Liver (tissue), 9 donors: ENCODE measurements around the gene ARHGEF19. TPM values are rescaled to one million over a fixed set of nuclear protein-coding genes. Genes with fewer than 3 reads are reported as not detected.

Experiments used
- DNase-seq: peaks from one replicate; pipeline ENCODE4 v3.0.0-alpha.2; 2017; ENCODE audit warnings: low spot score
- H3K27ac ChIP-seq, 2 donors: one replicate each; pipeline ENCODE4 v1.7.0; 2013; ENCODE audit warnings: inconsistent platforms in 2 of 2, low read length in 2 of 2, control low read depth in 1 of 2, low read depth in 1 of 2, mild to moderate bottlenecking in 1 of 2
- H3K27me3 ChIP-seq, 4 donors: one replicate each; pipeline versions ENCODE4 v1.6.1 to v1.7.0; 2013; ENCODE audit warnings: low read length in 3 of 4, inconsistent platforms in 1 of 4, mild to moderate bottlenecking in 1 of 4, moderate library complexity in 1 of 4; ENCODE audit not compliant: control insufficient read depth in 4 of 4, insufficient read depth in 4 of 4
- H3K36me3 ChIP-seq, 4 donors: one replicate each; pipeline versions ENCODE4 v1.6.1 to v1.7.0; 2013; ENCODE audit warnings: low read length in 3 of 4, mild to moderate bottlenecking in 3 of 4, low read depth in 1 of 4, moderate library complexity in 1 of 4; ENCODE audit not compliant: control insufficient read depth in 4 of 4, insufficient read depth in 3 of 4
- H3K4me1 ChIP-seq, 4 donors: one replicate each; pipeline versions ENCODE4 v1.6.1 to v1.7.0; 2013; ENCODE audit warnings: low read length in 3 of 4, mild to moderate bottlenecking in 3 of 4, moderate library complexity in 1 of 4; ENCODE audit not compliant: control insufficient read depth in 4 of 4, insufficient read depth in 4 of 4
- H3K4me3 ChIP-seq, 3 donors: one replicate each; pipeline versions ENCODE4 v1.6.1 to v1.7.0; 2013; ENCODE audit warnings: low read length in 3 of 3, control low read depth in 1 of 3, low read depth in 1 of 3, mild to moderate bottlenecking in 1 of 3
- H3K9ac ChIP-seq, 2 donors: one replicate each; pipeline ENCODE4 v1.7.0; 2013; ENCODE audit warnings: low read length in 2 of 2, mild to moderate bottlenecking in 2 of 2, moderate library complexity in 2 of 2, control low read depth in 1 of 2, low read depth in 1 of 2
- H3K9me3 ChIP-seq, 4 donors: one replicate each; pipeline versions ENCODE4 v1.6.1 to v1.7.0; 2013; ENCODE audit warnings: low read length in 3 of 4; ENCODE audit not compliant: control insufficient read depth in 4 of 4
- EGR1 ChIP-seq, 2 donors: IDR thresholded peaks; 2 replicates each; pipeline ENCODE4 v1.6.1; 2016 to 2018; ENCODE audit warnings: antibody characterized with exemption in 2 of 2, low read depth in 2 of 2
- FOXA2 ChIP-seq: IDR thresholded peaks from 2 replicates; pipeline ENCODE4 v1.6.1; 2016; ENCODE audit warnings: antibody characterized with exemption
- GABPA ChIP-seq, 2 donors: IDR thresholded peaks in 1 of 2; conservative IDR thresholded peaks in 1 of 2; 2 replicates each; pipeline ENCODE4 v1.6.1; 2016; ENCODE audit warnings: antibody characterized with exemption in 2 of 2, mild to moderate bottlenecking in 1 of 2, moderate library complexity in 1 of 2
- JUND ChIP-seq, 2 donors: IDR thresholded peaks; 2 replicates each; pipeline ENCODE4 v1.6.1; 2016; ENCODE audit warnings: antibody characterized with exemption in 2 of 2
- NR2F2 ChIP-seq: IDR thresholded peaks from 2 replicates; pipeline ENCODE4 v1.6.1; 2016; ENCODE audit warnings: antibody characterized with exemption
- RXRA ChIP-seq, 2 donors: IDR thresholded peaks; 2 replicates each; pipeline ENCODE4 v1.6.1; 2017 to 2018; ENCODE audit warnings: antibody characterized with exemption in 2 of 2, mild to moderate bottlenecking in 1 of 2
- TAF1 ChIP-seq: conservative IDR thresholded peaks from 2 replicates; pipeline ENCODE4 v1.6.1; 2016; ENCODE audit warnings: antibody characterized with exemption, mild to moderate bottlenecking
- WGBS: extraction: QIAGEN DNeasy Blood & Tissue Kit; methylation state at CpG from one replicate; pipeline ENCODE4 v1.1.7; 2013; 5-methylcytosine and 5-hydroxymethylcytosine counted together
- polyA plus RNA-seq, 2 donors: library from polyadenylated mRNA; stranded (reverse) in 1 of 2; unstranded in 1 of 2; fragments of 200-250 nt in 1 of 2; fragments of >200 nt in 1 of 2; fragmentation: Nextera tagmentation in 1 of 2; extraction: Ambion mirVana in 1 of 2; gene quantifications; one replicate each; pipeline versions ENCODE4 v1.2.1 to v1.2.3, GENCODE V29; 2013 to 2015
- total RNA-seq, 2 donors: library from RNA; depleted of rRNA; stranded (reverse); fragments of >200 nt; gene quantifications; one replicate each; pipeline ENCODE4 v1.2.3, GENCODE V29; 2014
- TF ChIP-seq, protein P1 (sequence below): IDR thresholded peaks from 2 replicates; pipeline ENCODE4 v1.6.1; 2016; ENCODE audit warnings: antibody characterized with exemption, mild to moderate bottlenecking
- TF ChIP-seq, protein P2 (sequence below): fragments of 150-350 bp; IDR thresholded peaks from 2 replicates; pipeline ENCODE4 v1.5.1; 2017; ENCODE audit warnings: improper control_type of control experiment, low read depth, low read length; ENCODE audit not compliant: missing input control
- TF ChIP-seq, protein P3 (sequence below): IDR thresholded peaks from 2 replicates; pipeline ENCODE4 v1.6.1; 2016; ENCODE audit warnings: antibody characterized with exemption
- TF ChIP-seq, protein P4 (sequence below): IDR thresholded peaks from 2 replicates; pipeline ENCODE4 v1.6.1; 2016; ENCODE audit warnings: antibody characterized with exemption
- donor health status: healthy.
- donor health status: healthy.
- donor health status: healthy.
- donor health status: healthy.
- donor health status: healthy.

Gene ARHGEF19
- total and polyA plus RNA-seq, 4 donors, result 0.79 to 3.2 (median 2.5) TPM

DNA sequence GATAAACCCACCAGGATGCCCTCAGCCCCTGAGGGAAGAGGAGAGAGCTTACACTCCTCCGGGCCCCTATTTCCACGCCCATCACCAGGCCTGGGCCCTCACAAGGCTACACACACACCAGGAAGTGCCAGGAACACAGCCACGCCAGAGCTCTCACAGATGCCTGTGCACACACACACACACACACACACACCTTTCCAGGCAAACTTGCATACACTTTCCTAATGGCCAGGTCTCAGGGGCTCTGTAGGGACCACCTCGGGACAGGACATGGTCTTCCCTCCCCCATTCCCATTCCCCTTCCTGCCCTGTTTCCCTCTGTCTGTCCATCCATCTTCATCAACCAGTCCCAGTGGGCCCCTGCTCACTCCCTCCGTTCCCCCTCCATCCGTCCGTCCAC lies 46.9 kb downstream of the ARHGEF19 start:
- H3K36me3 ChIP-seq, result no peaks in the 10 kb centered on the region
- no peak overlapping the region for H3K9ac ChIP-seq
- peaks cover 0 to 2% (median under 1%) of the 10 kb centered on the region in 4 donors for H3K4me1 ChIP-seq
- no peak overlapping the region for H3K4me3 ChIP-seq
- no peak for DNase-seq
- H3K27me3 ChIP-seq, result no peaks in the 10 kb centered on the region
- H3K9me3 ChIP-seq, result no peaks in the 10 kb centered on the region
- 81% methylated on average over 7 of the region's 7 CpGs for WGBS
- TF ChIP-seq FOXA2 (no peak), TAF1 (no peak), GABPA (IDR thresholded peaks at IDR 0.05 in 1 of 2, conservative IDR thresholded peaks at IDR 0.05 in 1 of 2) (no peak), NR2F2 (no peak), RXRA (IDR thresholded peaks at IDR 0.05) (no peak), EGR1 (IDR thresholded peaks at IDR 0.05; ENCODE audit: low read depth in 2 of 2) (no peak)
- TF ChIP-seq, protein P1, sequence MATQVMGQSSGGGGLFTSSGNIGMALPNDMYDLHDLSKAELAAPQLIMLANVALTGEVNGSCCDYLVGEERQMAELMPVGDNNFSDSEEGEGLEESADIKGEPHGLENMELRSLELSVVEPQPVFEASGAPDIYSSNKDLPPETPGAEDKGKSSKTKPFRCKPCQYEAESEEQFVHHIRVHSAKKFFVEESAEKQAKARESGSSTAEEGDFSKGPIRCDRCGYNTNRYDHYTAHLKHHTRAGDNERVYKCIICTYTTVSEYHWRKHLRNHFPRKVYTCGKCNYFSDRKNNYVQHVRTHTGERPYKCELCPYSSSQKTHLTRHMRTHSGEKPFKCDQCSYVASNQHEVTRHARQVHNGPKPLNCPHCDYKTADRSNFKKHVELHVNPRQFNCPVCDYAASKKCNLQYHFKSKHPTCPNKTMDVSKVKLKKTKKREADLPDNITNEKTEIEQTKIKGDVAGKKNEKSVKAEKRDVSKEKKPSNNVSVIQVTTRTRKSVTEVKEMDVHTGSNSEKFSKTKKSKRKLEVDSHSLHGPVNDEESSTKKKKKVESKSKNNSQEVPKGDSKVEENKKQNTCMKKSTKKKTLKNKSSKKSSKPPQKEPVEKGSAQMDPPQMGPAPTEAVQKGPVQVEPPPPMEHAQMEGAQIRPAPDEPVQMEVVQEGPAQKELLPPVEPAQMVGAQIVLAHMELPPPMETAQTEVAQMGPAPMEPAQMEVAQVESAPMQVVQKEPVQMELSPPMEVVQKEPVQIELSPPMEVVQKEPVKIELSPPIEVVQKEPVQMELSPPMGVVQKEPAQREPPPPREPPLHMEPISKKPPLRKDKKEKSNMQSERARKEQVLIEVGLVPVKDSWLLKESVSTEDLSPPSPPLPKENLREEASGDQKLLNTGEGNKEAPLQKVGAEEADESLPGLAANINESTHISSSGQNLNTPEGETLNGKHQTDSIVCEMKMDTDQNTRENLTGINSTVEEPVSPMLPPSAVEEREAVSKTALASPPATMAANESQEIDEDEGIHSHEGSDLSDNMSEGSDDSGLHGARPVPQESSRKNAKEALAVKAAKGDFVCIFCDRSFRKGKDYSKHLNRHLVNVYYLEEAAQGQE, result no peak
- TF ChIP-seq, protein P2, sequence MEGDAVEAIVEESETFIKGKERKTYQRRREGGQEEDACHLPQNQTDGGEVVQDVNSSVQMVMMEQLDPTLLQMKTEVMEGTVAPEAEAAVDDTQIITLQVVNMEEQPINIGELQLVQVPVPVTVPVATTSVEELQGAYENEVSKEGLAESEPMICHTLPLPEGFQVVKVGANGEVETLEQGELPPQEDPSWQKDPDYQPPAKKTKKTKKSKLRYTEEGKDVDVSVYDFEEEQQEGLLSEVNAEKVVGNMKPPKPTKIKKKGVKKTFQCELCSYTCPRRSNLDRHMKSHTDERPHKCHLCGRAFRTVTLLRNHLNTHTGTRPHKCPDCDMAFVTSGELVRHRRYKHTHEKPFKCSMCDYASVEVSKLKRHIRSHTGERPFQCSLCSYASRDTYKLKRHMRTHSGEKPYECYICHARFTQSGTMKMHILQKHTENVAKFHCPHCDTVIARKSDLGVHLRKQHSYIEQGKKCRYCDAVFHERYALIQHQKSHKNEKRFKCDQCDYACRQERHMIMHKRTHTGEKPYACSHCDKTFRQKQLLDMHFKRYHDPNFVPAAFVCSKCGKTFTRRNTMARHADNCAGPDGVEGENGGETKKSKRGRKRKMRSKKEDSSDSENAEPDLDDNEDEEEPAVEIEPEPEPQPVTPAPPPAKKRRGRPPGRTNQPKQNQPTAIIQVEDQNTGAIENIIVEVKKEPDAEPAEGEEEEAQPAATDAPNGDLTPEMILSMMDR, result no peak
- TF ChIP-seq, protein P3, sequence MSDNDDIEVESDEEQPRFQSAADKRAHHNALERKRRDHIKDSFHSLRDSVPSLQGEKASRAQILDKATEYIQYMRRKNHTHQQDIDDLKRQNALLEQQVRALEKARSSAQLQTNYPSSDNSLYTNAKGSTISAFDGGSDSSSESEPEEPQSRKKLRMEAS, result no peak
- no peak overlapping the region for H3K27ac ChIP-seq

DNA sequence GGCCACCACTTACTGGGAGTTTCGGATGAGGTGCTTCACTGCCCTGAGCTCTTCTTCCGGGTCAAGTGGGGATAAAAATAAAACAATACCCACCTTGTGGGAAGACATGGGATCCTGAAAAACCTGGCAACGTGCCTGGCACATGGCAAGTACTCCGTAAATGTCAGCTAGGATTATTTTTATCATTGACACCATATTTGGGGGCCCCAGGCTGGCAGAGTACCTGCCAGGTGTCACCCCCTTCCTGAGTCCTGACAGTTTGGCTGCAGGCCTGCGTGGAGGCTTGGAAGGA lies 47.4 kb downstream of the ARHGEF19 start:
- TF ChIP-seq, protein P4, sequence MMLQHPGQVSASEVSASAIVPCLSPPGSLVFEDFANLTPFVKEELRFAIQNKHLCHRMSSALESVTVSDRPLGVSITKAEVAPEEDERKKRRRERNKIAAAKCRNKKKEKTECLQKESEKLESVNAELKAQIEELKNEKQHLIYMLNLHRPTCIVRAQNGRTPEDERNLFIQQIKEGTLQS, result no peak
- TF ChIP-seq JUND (IDR thresholded peaks at IDR 0.05), result no peak
- TF ChIP-seq, protein P1, result no peak
- TF ChIP-seq RXRA (IDR thresholded peaks at IDR 0.05), result no peak
- H3K36me3 ChIP-seq, result no peaks in the 10 kb centered on the region
- WGBS, result 71% methylated on average over 5 of the region's 5 CpGs
- H3K9me3 ChIP-seq, result no peaks in the 10 kb centered on the region
- H3K27me3 ChIP-seq, result no peaks in the 10 kb centered on the region
- H3K4me1 ChIP-seq, result peaks cover 0 to 2% (median under 1%) of the 10 kb centered on the region in 4 donors
- no peak overlapping the region for H3K27ac ChIP-seq
- no peak for DNase-seq
- no peak overlapping the region for H3K4me3 ChIP-seq
- no peak overlapping the region for H3K9ac ChIP-seq
